ENCODE results near the gene INVS.

DNA sequence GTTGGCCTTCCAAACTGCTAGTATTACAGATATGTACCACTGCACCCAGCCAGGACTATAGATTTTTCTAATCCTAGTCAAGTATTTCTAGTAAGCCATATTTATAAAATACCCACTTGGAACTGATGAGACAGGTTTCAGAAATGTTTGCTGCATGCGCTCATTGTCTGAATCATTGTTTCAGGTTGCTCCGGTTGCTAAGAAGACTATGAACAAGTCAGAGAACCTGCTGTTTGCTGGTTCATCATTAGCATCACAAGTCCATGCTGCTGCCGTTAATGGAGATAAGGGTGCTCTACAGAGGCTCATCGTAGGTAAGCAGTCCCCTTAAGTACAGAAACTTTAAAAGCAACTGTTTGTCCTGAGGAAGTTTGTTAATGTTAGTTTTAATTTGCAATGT lies 5.3 kb downstream of the INVS start:
- TF ChIP-seq CTCF (IDR thresholded peaks at IDR 0.05; ENCODE audit: low read depth, low read length, missing input control) (no peak), GABPA (IDR thresholded peaks at IDR 0.05 in 1 of 2, conservative IDR thresholded peaks at IDR 0.05 in 1 of 2) (no peak), RAD21 (IDR thresholded peaks at IDR 0.05) (no peak)

Measured in liver (tissue), 3 donors.